GM19395 (cell line): ENCODE results near the gene PLEKHM3.

Source experiments
- ATAC-seq: cut with Tn5 transposase; IDR thresholded peaks from one replicate; pipeline ENCODE4 v1.9.1; 2021; ENCODE audit warnings: mild to moderate bottlenecking, moderate library complexity; ENCODE audit not compliant: unreplicated experiment

PLEKHM3 gene

DNA sequence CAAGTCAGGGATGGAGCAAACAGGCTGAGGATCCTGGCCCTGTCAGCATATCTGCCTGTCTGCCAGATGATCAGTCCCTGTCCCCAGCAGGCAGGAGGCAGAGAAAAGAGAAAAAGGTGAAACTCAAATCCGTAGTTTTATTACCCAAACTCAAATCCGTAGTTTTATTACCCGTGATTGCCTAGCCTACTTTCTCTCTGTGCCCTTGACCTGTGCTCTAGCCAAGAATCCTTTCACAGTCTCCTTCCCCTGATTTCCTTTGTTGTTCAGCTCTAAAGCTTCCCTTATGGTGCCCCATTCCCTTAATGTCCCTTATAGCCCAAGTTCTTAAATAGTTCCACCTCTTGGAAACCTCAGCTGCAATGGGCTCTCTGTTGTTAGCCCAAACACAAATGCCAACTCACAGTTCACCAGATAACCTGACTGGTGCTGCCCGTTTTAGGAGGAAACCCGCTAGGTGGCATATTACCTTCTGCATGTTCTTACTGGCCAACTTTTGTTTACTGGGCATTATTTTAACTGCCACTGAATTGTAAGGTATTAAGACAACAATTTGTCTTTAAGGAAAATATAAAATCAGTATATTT, 130.0 kb downstream of the PLEKHM3 start:
- ATAC-seq: no peak

GRCh38 chr2:207892716-207893402, 132.5 kb downstream of the PLEKHM3 start:
- ATAC-seq: no peak

GRCh38 chr2:207891086-207891844, 134.1 kb downstream of the PLEKHM3 start:
- no peak for ATAC-seq

- ATAC-seq: no peak
These were observed 137.8 kb downstream of the PLEKHM3 start for GRCh38 chr2:207887500-207887899.

- ATAC-seq: no peak
These were observed 140.3 kb downstream of the PLEKHM3 start for GRCh38 chr2:207885010-207885409.

GRCh38 chr2:207884127-207884526, 141.2 kb downstream of the PLEKHM3 start:
- ATAC-seq: no peak

DNA sequence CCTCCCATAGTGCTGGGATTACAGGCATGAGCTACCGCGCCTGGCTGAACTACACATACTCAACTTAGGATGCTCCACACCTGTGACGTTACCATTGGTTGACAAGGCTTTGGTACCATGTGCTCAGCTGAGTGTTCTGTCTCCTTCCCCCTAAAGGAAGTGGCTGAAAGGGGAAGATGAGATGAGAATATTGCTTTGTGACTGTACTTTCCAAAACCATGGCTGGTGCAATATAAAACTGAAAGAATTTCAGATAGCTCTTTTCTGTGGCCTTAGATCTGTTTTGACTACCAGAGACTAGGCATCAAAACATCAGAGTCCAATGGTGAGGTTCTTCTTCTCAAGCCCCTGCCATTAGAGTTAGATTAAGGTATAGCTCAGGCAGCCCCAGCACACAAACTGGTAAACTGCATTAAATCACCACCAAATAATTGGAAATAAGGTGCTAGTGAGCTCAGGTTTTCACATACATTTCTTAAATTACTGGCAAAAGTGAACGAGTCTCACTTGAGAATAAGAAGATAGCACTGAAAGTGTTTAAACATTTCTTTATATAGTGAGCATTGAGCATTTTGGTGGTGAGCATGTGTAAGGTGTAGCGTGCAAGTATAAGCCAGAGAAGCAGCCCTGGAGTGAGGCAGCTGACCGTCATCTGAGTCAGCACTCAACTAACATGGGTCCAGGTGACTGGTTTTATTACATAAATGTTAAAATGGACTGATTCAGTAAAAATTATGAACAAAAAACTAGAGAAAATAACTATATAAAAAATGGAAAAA, 142.1 kb downstream of the PLEKHM3 start:
- peak; percentile 71 for ATAC-seq

DNA sequence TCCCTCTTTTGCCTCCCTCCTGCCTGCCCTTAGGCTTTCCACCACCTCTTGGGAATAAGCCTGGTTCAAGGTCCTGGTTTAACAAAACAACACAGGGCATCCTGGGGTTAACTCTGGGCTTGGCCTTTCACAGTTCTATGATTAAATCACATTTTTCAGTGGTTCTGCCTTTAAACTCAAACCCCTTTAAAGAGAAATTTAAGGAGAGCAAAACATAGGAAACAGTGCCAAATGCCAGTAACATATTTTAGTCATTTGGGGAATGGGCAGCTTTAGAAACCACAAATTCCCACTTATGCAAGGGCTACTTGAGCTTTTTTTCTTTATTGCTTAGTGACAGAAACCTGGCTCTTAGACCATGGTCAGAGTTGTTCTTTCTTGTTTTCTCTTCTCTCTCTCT, 143.4 kb downstream of the PLEKHM3 start:
- no peak for ATAC-seq

DNA sequence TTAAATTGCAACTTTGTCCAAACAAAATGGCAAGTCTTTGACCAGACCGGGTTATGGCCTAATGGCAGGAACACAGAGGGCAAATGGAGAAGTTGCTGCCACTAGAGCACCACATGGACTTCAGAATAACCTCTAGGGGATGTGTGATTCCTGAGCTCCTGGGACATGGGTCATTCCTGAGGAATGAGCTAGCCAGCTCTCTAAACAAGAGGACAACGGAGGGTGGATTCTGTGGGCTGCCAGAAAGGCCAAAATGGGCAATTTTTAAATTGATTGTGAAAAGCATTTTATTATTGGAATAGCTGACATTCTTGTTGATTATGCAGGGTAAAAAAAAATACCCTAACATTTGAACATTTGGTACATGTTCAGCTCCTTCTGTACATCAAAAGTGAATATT, 145.8 kb downstream of the PLEKHM3 start:
- no peak for ATAC-seq

DNA sequence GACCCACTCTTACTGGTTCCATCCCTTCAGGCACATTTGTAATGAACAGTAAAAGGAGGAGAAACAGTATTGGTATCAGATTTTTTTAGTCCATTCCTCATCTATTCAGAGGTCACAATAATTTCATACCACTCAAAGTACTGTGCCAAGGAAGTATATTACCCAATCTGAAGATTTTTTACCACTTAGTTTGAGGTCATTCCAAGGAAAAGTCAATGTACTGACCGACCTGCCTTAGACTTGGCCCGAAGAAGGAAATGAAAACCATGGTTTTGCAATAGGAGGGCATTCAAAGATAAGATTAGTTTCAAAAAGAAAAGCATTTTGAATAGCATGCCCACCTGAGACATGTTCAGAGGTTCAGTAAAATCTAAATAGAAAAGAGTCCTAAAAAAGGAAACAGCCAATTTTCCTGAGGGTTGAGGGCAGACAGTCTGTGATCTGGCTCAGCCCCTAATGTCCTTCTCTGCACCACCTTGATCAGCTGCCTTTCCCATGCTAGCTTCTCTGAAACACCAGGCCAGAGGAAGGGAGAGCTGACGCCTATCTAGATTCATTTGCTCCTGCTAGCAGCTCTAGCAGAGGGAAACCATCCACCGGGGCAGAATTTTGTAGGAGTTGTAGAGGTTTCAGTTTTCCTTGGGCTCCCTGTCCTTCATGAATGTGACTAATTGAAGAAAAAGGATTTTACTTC, 148.3 kb downstream of the PLEKHM3 start:
- ATAC-seq: no peak

- ATAC-seq: no peak
These were observed 149.7 kb downstream of the PLEKHM3 start for GRCh38 chr2:207875473-207876212.

DNA sequence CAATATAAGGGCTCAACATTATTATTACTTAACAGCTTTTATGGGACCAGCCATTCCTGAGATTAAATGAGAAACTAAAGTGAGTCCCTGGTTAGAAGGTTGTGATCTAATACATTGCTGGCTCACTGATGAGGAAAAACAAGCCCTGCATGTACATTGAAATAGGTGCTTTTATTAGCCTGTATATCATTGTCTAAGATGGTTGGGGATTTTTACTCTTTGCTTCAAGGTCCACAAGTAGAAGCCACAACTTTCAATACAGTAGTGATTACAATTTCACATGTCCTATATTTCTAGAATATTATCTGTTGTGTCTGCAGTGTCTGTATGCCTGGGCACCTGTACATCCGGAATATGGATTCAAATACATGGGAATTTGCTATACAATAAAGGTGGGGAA, 151.5 kb downstream of the PLEKHM3 start:
- ATAC-seq: peak; percentile 73

- no peak for ATAC-seq
These were observed 153.4 kb downstream of the PLEKHM3 start for GRCh38 chr2:207871911-207872310.

DNA sequence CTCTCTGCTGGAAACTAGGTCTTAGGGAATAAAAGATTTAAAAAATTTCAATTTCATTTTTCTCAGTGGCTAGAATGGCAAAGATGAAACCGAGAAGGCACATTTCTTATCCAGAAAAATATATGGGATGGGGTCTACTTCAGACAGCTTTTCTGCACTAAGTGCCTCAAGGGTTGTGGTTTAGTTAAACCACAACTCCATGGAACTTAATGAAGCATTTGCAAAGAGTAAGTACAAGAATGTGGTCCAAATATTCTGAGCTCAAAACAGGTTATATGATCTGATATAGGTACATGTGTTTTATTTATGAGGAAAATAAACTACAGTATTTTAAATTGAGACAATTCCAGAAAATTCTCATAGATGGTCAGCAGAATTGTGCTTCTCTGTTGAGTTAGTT, 153.8 kb downstream of the PLEKHM3 start:
- ATAC-seq: no peak

DNA sequence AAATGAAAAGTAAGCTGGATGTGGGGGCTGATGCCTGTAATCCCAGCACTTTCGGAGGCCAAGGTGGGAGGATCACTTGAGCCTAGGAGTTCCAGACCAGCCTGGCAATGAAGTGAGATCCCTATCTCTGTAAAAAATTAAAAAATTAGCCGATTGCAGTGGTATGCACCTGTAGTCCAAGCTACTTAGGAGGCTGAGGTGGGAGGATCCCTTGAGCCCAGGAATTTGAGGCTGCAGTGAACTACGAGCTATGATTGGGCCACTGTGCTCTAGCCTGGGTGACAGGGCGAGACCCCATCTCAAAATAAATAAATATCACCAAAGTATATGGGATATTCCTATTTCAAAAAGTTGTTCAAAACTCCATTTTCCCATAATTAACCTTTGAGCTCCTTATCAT, 154.5 kb downstream of the PLEKHM3 start:
- no peak for ATAC-seq

DNA sequence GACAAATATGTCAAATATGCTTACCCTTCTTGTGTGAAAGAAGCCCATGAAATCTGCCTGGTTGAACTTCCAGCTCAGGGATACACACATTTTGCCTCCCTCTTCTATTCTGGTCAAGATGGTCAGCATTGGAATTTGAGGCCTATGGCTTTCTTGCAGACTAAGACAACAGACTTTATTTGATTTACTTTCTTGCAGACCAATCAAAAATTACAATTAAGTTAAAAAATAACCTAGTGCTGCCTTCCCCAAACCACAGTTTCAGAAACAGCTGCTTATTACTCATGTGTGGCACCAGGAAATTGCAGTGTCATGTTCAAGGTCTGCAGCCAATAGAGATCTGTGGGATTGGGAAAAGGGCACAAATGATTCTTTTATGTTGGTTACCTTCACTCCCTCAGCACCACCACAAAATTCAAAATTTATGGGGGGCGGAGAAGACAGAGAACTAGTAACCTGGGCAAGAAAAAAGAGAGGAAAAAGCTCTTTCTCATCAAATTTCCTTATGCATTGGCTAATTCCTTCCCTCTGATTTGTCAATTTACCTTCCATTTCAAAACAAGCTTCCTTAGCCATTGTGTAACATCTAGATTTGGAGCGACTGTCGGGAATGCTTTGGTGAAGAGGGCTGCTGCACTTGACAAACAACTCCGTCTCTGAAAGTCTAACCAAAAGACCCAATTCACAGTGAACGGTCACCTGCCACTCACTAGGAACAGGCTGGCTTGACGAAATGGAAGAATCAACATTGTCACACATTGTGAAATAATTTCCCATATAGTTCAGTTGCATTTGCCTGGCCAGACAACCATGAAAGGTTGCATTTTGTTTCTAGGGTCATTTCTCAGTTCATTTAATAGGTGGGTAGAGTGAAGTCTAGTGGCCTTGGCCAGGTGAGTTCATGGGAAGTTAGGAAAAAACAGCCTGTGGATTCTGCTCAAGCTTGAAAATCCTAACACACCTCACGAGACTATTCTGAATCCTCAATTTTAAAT, 155.2 kb downstream of the PLEKHM3 start:
- peak; percentile 59 for ATAC-seq

- no peak for ATAC-seq
These were observed 156.3 kb downstream of the PLEKHM3 start for GRCh38 chr2:207868855-207869596.

- no peak for ATAC-seq
These were observed 157.4 kb downstream of the PLEKHM3 start for GRCh38 chr2:207867905-207868304.
